ENCODE data around the gene PPM1H.

DNA sequence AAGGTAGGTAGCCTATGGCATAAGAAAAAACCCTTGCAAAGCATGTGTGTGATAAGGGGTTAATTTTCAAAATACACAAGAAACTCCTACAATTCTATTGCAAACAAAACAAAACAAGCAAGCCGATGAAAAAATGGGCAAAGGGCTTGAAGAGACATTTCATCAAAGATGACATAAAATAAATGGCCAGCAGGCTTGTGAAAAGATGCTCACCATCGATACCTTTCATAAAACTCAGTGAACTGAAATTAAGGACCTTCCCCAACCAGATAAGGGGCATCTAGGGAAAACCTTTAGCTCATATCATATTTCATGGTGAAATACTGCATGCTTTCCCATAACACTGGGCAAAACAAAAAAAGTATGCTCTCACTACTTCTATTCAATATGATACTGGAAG is 131.2 kb downstream of the PPM1H start:
- TF ChIP-seq, protein P1, sequence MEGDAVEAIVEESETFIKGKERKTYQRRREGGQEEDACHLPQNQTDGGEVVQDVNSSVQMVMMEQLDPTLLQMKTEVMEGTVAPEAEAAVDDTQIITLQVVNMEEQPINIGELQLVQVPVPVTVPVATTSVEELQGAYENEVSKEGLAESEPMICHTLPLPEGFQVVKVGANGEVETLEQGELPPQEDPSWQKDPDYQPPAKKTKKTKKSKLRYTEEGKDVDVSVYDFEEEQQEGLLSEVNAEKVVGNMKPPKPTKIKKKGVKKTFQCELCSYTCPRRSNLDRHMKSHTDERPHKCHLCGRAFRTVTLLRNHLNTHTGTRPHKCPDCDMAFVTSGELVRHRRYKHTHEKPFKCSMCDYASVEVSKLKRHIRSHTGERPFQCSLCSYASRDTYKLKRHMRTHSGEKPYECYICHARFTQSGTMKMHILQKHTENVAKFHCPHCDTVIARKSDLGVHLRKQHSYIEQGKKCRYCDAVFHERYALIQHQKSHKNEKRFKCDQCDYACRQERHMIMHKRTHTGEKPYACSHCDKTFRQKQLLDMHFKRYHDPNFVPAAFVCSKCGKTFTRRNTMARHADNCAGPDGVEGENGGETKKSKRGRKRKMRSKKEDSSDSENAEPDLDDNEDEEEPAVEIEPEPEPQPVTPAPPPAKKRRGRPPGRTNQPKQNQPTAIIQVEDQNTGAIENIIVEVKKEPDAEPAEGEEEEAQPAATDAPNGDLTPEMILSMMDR (conservative IDR thresholded peaks at IDR 0.05; ENCODE audit: low read depth, low read length): no peak
- TF ChIP-seq EZH2 (IDR thresholded peaks at IDR 0.05; ENCODE audit: borderline replicate concordance, low read depth, low read length, poor library complexity, severe bottlenecking): no peak

Data from A673 (cell line).